A549 (cell line): ENCODE results near the gene TRIM17. TPM values are rescaled to one million over a fixed set of nuclear protein-coding genes. Genes with fewer than 3 reads are reported as not detected.

Experiments used
- ATAC-seq, 2 experiments: fragments of 200-7000 bp in 1 of 2; fragments of >200 bp in 1 of 2; cut with Nextera tagmentation in 1 of 2; cut with Tn5 transposase in 1 of 2; 3 replicates each; pipeline versions ENCODE4 v1.8.0 to v1.9.1; 2018 to 2020; ENCODE audit warnings: mild to moderate bottlenecking in 1 of 2, moderate library complexity in 1 of 2
- CTCF ChIA-PET: fragments of 300-600 bp; sonication (Branson Sonifier 250); formaldehyde crosslinking; extraction: SDS; loops from one replicate; lab custom pipeline; 2021; ENCODE audit warnings: antibody characterized with exemption, inconsistent platforms; lab: Yijun Ruan, JAX
- POLR2A ChIA-PET: fragments of 350-600 bp; formaldehyde crosslinking; extraction: SDS; loops from one replicate; lab custom pipeline; 2021; ENCODE audit warnings: antibody characterized with exemption, inconsistent platforms; lab: Yijun Ruan, JAX
- DNase-seq, 2 experiments: peaks; one replicate each; pipeline versions ENCODE4 v3.0.0 to v3.0.0-alpha.2; 2011 to 2016; ENCODE audit warnings: low read depth in 1 of 2, low spot score in 1 of 2
- FAIRE-seq: peaks from 2 replicates; lab custom pipeline; 2011; peaks lifted over from hg19 to GRCh38; lab: Jason Lieb, UNC
- H3K27ac ChIP-seq, 2 experiments: fragments of >200 bp; sonication (Bioruptor Twin); formaldehyde crosslinking; 3 replicates each; pipeline ENCODE4 v1.5.1; 2016 to 2017
- H3K4me1 ChIP-seq: fragments of >200 bp; sonication (Bioruptor Twin); formaldehyde crosslinking; 3 replicates; pipeline ENCODE4 v1.6.1; 2016
- H3K4me2 ChIP-seq: fragments of >200 bp; sonication (Bioruptor Twin); formaldehyde crosslinking; 3 replicates; pipeline ENCODE4 v1.6.1; 2016
- H3K4me3 ChIP-seq: fragments of >200 bp; sonication (Bioruptor Twin); formaldehyde crosslinking; 3 replicates; pipeline ENCODE4 v1.5.1; 2016
- H3K9me3 ChIP-seq: fragments of >200 bp; sonication (Bioruptor Twin); formaldehyde crosslinking; 3 replicates; pipeline ENCODE4 v1.6.1; 2016
- CBX8 ChIP-seq: fragments of 200-600 bp; sonication (generic); IDR thresholded peaks from 2 replicates; pipeline ENCODE4 v1.6.1; 2016
- CHD4 ChIP-seq: fragments of 200-600 bp; sonication (generic); IDR thresholded peaks from 2 replicates; pipeline ENCODE4 v1.6.1; 2016; ENCODE audit warnings: antibody characterized with exemption, mild to moderate bottlenecking, borderline replicate concordance
- EHF ChIP-seq: fragments of 250-450 bp; sonication (Bioruptor Pico); IDR thresholded peaks from 2 replicates; pipeline ENCODE4 v1.5.0; 2020; ENCODE audit warnings: mild to moderate bottlenecking
- ESRRA ChIP-seq: fragments of 150-350 bp; IDR thresholded peaks from 2 replicates; pipeline ENCODE4 v1.6.1; 2014; ENCODE audit warnings: mild to moderate bottlenecking, low read length, borderline replicate concordance
- FOSB ChIP-seq: fragments of 250-450 bp; sonication (Bioruptor Pico); IDR thresholded peaks from 2 replicates; pipeline ENCODE4 v1.5.0; 2020; ENCODE audit warnings: mild to moderate bottlenecking, moderate library complexity
- FOSL2 ChIP-seq, 2 experiments: fragments of 450-650 bp in 1 of 2; fragments of >200 bp in 1 of 2; sonication (Bioruptor Twin) in 1 of 2; formaldehyde crosslinking; IDR thresholded peaks; 2 replicates each; pipeline versions ENCODE4 v1.5.0 to v1.6.1; 2016 to 2020; ENCODE audit warnings: mild to moderate bottlenecking in 1 of 2, moderate library complexity in 1 of 2
- FOXS1 ChIP-seq: fragments of 250-450 bp; sonication (Bioruptor Pico); IDR thresholded peaks from 2 replicates; pipeline ENCODE4 v1.5.0; 2020; ENCODE audit warnings: mild to moderate bottlenecking, moderate library complexity
- HEYL ChIP-seq: fragments of 250-450 bp; sonication (Bioruptor Pico); IDR thresholded peaks from 2 replicates; pipeline ENCODE4 v1.8.0; 2021; ENCODE audit warnings: mild to moderate bottlenecking, moderate library complexity
- HOXA7 ChIP-seq: fragments of 250-450 bp; sonication (Bioruptor Pico); IDR thresholded peaks from 2 replicates; pipeline ENCODE4 v1.5.0; 2020; ENCODE audit warnings: mild to moderate bottlenecking, moderate library complexity
- HOXB13 ChIP-seq: fragments of 250-450 bp; sonication (Bioruptor Pico); IDR thresholded peaks from 2 replicates; pipeline ENCODE4 v1.5.0; 2020; ENCODE audit warnings: low read depth, mild to moderate bottlenecking, moderate library complexity
- HOXB5 ChIP-seq: fragments of 250-450 bp; sonication (Bioruptor Pico); IDR thresholded peaks from 2 replicates; pipeline ENCODE4 v1.5.0; 2020; ENCODE audit warnings: mild to moderate bottlenecking, moderate library complexity
- MAZ ChIP-seq: fragments of 150-350 bp; IDR thresholded peaks from 2 replicates; pipeline ENCODE4 v1.6.1; 2014; ENCODE audit warnings: antibody characterized with exemption, low read depth, low read length, borderline replicate concordance
- POLR2A ChIP-seq: IDR thresholded peaks from 2 replicates; pipeline ENCODE4 v1.6.1; 2012; ENCODE audit warnings: mild to moderate bottlenecking, low read length
- SREBF2 ChIP-seq: fragments of 450-650 bp; IDR thresholded peaks from 2 replicates; pipeline ENCODE4 v1.6.1; 2014; ENCODE audit warnings: mild to moderate bottlenecking, moderate library complexity
- ZSCAN20 ChIP-seq: fragments of 250-450 bp; sonication (Bioruptor Pico); IDR thresholded peaks from 2 replicates; pipeline ENCODE4 v1.8.0; 2022; ENCODE audit warnings: mild to moderate bottlenecking, moderate library complexity
- WGBS: methylation state at CpG from one replicate; pipeline ENCODE4 v1.1.6; 2017; ENCODE audit errors: missing lambda C conversion rate; 5-methylcytosine and 5-hydroxymethylcytosine counted together
- polyA plus RNA-seq, 4 experiments: library from polyadenylated mRNA; depleted of rRNA in 3 of 4; stranded (reverse); fragments of >200 nt; fragmentation: RNase III in 1 of 4; extraction: RNeasy Plus Mini Kit Qiagen cat#74134 plus additional on column Dnase treatment in 1 of 4; gene quantifications; 2 replicates in 3 of 4; 3 replicates in 1 of 4; pipeline ENCODE4 v1.2.3, GENCODE V29; 2011 to 2017
- TF ChIP-seq, protein P1 (sequence below): fragments of >200 bp; sonication (Bioruptor Twin); formaldehyde crosslinking; IDR thresholded peaks from 2 replicates; pipeline ENCODE4 v1.6.1; 2016
- TF ChIP-seq, protein P2 (sequence below): IDR thresholded peaks from 2 replicates; pipeline ENCODE4 v1.6.1; 2012
- TF ChIP-seq, protein P3 (sequence below): fragments of 150-350 bp; IDR thresholded peaks from 2 replicates; pipeline ENCODE4 v1.6.1; 2014; ENCODE audit warnings: low read depth, mild to moderate bottlenecking, low read length
- TF ChIP-seq, protein P4 (sequence below): IDR thresholded peaks from 2 replicates; pipeline ENCODE4 v1.6.1; 2012

TRIM17 gene
- polyA plus RNA-seq, 2 of the 4 experiments (the other 2 are of a cell fraction): not detected

DNA sequence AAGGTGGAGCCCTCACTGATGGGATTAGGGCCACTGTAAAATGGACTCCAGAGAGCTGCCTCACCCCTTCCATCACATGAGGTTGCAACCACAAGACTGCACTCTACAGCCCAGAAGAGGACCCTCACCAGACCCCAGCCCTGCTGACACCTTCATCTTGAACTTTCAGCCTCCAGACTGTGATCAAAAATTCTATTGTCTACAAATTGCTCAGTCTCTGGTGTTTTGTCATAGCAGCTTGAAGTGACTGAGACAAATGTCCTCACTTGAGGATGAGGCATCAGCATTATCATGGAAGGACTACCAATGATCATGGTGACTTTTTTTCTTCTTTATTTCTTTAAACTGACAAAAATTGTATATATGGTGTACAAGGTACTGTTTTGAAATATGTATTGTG, 26.7 kb upstream of the TRIM17 start:
- H3K27ac ChIP-seq: no peak overlapping the region
- ChIA-PET POLR2A (no interaction called here), CTCF (no interaction called here)
- DNase-seq: no peak
- TF ChIP-seq HOXB13 (CRISPR knock-in tag) (no peak), HOXA7 (CRISPR knock-in tag) (no peak), POLR2A (no peak), MAZ (no peak), CHD4 (no peak), SREBF2 (no peak), FOSB (no peak), FOXS1 (CRISPR knock-in tag) (no peak), EHF (CRISPR knock-in tag) (no peak), FOSL2 (IDR thresholded peaks at IDR 0.05) (no peak), FOSL2 (CRISPR knock-in tag; IDR thresholded peaks at IDR 0.05) (no peak), ESRRA (no peak)
- TF ChIP-seq, protein P1, sequence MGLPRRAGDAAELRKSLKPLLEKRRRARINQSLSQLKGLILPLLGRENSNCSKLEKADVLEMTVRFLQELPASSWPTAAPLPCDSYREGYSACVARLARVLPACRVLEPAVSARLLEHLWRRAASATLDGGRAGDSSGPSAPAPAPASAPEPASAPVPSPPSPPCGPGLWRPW: no peak
- no peak for FAIRE-seq
- H3K4me3 ChIP-seq: no peak overlapping the region
- no peaks in the 10 kb centered on the region for H3K9me3 ChIP-seq
- H3K4me1 ChIP-seq: 0 out of 3 replicates have a peak, but pooled peaks cover 4% of the 10 kb centered on the region
- no peak for ATAC-seq
- H3K4me2 ChIP-seq: no peak overlapping the region

DNA sequence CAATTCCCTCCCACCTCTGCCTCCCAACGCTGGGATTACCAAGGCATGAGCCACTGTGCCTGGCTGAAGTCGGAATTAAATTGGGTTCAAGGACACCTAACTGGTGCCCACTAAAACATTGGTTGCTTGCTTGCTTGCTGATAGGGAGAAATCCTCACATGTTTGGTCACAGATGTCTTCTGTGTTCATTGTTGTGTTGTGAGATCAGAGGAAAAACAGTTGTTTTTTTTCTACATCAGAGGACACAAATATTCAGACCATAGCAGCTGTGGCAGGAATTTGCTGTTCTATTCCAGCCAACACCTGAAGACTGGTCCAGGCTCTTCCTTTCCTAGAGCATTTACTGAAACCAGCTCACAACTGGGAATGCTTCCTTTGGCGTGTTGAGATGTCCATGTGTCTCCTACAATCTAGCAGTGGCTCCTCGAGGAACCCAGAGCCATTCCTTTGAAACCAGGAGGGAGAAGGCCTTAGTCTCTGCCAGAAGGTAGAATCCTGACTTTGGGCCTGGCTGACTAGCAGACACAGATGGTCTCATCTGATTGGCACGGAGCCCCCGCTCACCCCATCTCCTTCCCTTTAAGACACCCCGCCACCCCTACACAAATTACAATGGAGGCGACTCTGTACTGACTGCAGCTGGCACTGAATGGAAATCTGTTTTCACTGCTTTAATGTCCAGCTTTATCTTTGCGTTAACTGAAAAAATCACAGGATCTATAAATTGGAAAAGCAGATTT, 24.3 kb upstream of the TRIM17 start:
- FAIRE-seq: no peak
- POLR2A ChIA-PET: no interaction called here
- CTCF ChIA-PET: interaction anchor here (0.6 to 1.3 kb wide), 5 partner anchors 8 to 310 kb away, joined by 3 to 4 read pairs (median 3); no protein-coding TSS in a partner anchor

DNA sequence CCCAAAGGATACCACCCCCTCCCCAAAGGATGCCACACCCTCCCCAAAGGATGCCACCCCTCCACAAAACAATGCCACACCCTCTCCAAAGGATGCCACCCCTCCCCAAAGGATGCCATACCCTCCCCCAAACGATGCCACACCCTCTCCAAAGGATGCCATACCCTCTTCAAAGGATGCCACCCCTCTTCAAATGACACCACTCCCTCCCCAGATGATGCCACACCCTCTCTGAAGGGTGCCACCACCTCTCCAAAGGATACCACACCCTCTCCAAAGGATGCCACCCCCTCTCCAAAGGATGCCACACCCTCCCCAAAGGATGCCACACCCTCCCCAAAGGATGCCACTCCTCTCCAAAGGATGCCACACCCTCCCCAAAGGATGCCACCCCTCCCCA, 21.6 kb upstream of the TRIM17 start:
- H3K9me3 ChIP-seq: no peaks in the 10 kb centered on the region
- H3K4me2 ChIP-seq: no peak overlapping the region
- ATAC-seq: no peak
- ChIA-PET POLR2A (no interaction called here), CTCF (no interaction called here)
- FAIRE-seq: no peak
- WGBS: 0% methylated on average over 1 of the region's 1 CpG
- no peak for TF ChIP-seq ZSCAN20 (CRISPR knock-in tag)
- no peak for TF ChIP-seq HEYL
- TF ChIP-seq CBX8: no peak
- TF ChIP-seq CHD4: no peak
- TF ChIP-seq, protein P2, sequence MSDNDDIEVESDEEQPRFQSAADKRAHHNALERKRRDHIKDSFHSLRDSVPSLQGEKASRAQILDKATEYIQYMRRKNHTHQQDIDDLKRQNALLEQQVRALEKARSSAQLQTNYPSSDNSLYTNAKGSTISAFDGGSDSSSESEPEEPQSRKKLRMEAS: no peak
- TF ChIP-seq, protein P3, sequence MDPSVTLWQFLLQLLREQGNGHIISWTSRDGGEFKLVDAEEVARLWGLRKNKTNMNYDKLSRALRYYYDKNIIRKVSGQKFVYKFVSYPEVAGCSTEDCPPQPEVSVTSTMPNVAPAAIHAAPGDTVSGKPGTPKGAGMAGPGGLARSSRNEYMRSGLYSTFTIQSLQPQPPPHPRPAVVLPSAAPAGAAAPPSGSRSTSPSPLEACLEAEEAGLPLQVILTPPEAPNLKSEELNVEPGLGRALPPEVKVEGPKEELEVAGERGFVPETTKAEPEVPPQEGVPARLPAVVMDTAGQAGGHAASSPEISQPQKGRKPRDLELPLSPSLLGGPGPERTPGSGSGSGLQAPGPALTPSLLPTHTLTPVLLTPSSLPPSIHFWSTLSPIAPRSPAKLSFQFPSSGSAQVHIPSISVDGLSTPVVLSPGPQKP: no peak
- no peak for DNase-seq
- no peaks in the 10 kb centered on the region for H3K4me1 ChIP-seq
- no peak overlapping the region for H3K4me3 ChIP-seq
- H3K27ac ChIP-seq: no peak overlapping the region

More for the DNA sequence above, 24.3 kb upstream of the TRIM17 start:
- no peak overlapping the region for H3K4me3 ChIP-seq
- H3K9me3 ChIP-seq: no peaks in the 10 kb centered on the region
- DNase-seq (no peak), ATAC-seq (no peak)
- H3K4me2 ChIP-seq: no peak overlapping the region
- WGBS: 79% methylated on average over 9 of the region's 9 CpGs
- no peak overlapping the region for H3K27ac ChIP-seq
- 0 out of 3 replicates have a peak, but pooled peaks cover 4% of the 10 kb centered on the region for H3K4me1 ChIP-seq
- TF ChIP-seq, protein P4, sequence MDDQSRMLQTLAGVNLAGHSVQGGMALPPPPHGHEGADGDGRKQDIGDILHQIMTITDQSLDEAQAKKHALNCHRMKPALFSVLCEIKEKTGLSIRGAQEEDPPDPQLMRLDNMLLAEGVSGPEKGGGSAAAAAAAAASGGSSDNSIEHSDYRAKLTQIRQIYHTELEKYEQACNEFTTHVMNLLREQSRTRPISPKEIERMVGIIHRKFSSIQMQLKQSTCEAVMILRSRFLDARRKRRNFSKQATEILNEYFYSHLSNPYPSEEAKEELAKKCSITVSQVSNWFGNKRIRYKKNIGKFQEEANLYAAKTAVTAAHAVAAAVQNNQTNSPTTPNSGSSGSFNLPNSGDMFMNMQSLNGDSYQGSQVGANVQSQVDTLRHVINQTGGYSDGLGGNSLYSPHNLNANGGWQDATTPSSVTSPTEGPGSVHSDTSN: no peak
- TF ChIP-seq HOXB13 (CRISPR knock-in tag) (no peak), HOXB5 (CRISPR knock-in tag) (no peak), ESRRA (no peak)
